HEK293T (cell line): ENCODE measurements around the gene PARVB.
"Not testable (repeated sequence)": the region's sequence is repeated elsewhere in the genome, so short reads cannot be mapped to it uniquely, and the experiment has no call there.

Experiments
- CTCF ChIA-PET: fragments of 350-600 bp; formaldehyde crosslinking; extraction: SDS; loops from one replicate; lab custom pipeline; 2021; ENCODE audit warnings: antibody characterized with exemption, inconsistent platforms; lab: Yijun Ruan, JAX
- POLR2A ChIA-PET: fragments of 350-600 bp; formaldehyde crosslinking; extraction: SDS; loops from one replicate; lab custom pipeline; 2020; ENCODE audit warnings: antibody characterized with exemption, inconsistent platforms; lab: Yijun Ruan, JAX
- DNase-seq: peaks from one replicate; pipeline ENCODE4 v3.0.0; 2012; ENCODE audit warnings: mixed read lengths; ENCODE audit errors: extremely low spot score
- ARNT ChIP-seq: fragments of 450-650 bp; IDR thresholded peaks from 2 replicates; pipeline ENCODE4 v1.6.1; 2017; ENCODE audit warnings: mild to moderate bottlenecking
- BHLHE40 ChIP-seq: fragments of 450-650 bp; IDR thresholded peaks from 2 replicates; pipeline ENCODE4 v1.6.1; 2016; ENCODE audit warnings: mild to moderate bottlenecking, moderate library complexity, borderline replicate concordance
- CTBP1 ChIP-seq: fragments of 450-650 bp; IDR thresholded peaks from 2 replicates; pipeline ENCODE4 v1.6.1; 2016; ENCODE audit warnings: borderline replicate concordance
- ELF4 ChIP-seq: fragments of 450-650 bp; IDR thresholded peaks from 2 replicates; pipeline ENCODE4 v1.6.1; 2017; ENCODE audit warnings: antibody characterized with exemption
- FOXA1 ChIP-seq: fragments of 450-650 bp; IDR thresholded peaks from 2 replicates; pipeline ENCODE4 v1.6.1; 2016; ENCODE audit warnings: mild to moderate bottlenecking
- FOXK2 ChIP-seq: fragments of 450-650 bp; IDR thresholded peaks from 2 replicates; pipeline ENCODE4 v1.6.1; 2016; ENCODE audit warnings: mild to moderate bottlenecking
- FOXM1 ChIP-seq: fragments of 450-650 bp; IDR thresholded peaks from 2 replicates; pipeline ENCODE4 v1.6.1; 2017; ENCODE audit warnings: mild to moderate bottlenecking, borderline replicate concordance
- HDGF ChIP-seq: fragments of 450-650 bp; IDR thresholded peaks from 2 replicates; pipeline ENCODE4 v1.6.1; 2017; ENCODE audit warnings: antibody characterized with exemption, borderline replicate concordance
- L3MBTL2 ChIP-seq: fragments of 450-650 bp; conservative IDR thresholded peaks from 2 replicates; pipeline ENCODE4 v1.6.1; 2016; ENCODE audit warnings: mild to moderate bottlenecking
- LEF1 ChIP-seq: fragments of 450-650 bp; IDR thresholded peaks from 2 replicates; pipeline ENCODE4 v1.6.1; 2017; ENCODE audit warnings: mild to moderate bottlenecking, borderline replicate concordance
- NFRKB ChIP-seq: fragments of 450-650 bp; IDR thresholded peaks from 2 replicates; pipeline ENCODE4 v1.6.1; 2016; ENCODE audit warnings: mild to moderate bottlenecking, moderate library complexity
- PKNOX1 ChIP-seq: fragments of 450-650 bp; IDR thresholded peaks from 2 replicates; pipeline ENCODE4 v1.6.1; 2016
- SP1 ChIP-seq: fragments of 450-650 bp; IDR thresholded peaks from 2 replicates; pipeline ENCODE4 v1.6.1; 2017
- SUZ12 ChIP-seq: fragments of 450-650 bp; IDR thresholded peaks from 2 replicates; pipeline ENCODE4 v1.6.1; 2016; ENCODE audit warnings: mild to moderate bottlenecking
- TARDBP ChIP-seq: fragments of 450-650 bp; IDR thresholded peaks from 2 replicates; pipeline ENCODE4 v1.6.1; 2016
- ZNF384 ChIP-seq: fragments of 450-650 bp; IDR thresholded peaks from 2 replicates; pipeline ENCODE4 v1.6.1; 2016

PARVB gene

GRCh38 chr22:44005524-44005923, 18.6 kb upstream of the PARVB start:
- ChIA-PET CTCF (no interaction called here), POLR2A (interaction anchor here (1.4 kb wide), 1 partner anchor 19 kb away, joined by 4 read pairs; the partner anchor contains the start of gene PARVB)
- TF ChIP-seq TARDBP (no peak), FOXA1 (no peak), HDGF (no peak), LEF1 (no peak), L3MBTL2 (no peak), ELF4 (no peak), NFRKB (no peak)
- DNase-seq, result no peak

DNA sequence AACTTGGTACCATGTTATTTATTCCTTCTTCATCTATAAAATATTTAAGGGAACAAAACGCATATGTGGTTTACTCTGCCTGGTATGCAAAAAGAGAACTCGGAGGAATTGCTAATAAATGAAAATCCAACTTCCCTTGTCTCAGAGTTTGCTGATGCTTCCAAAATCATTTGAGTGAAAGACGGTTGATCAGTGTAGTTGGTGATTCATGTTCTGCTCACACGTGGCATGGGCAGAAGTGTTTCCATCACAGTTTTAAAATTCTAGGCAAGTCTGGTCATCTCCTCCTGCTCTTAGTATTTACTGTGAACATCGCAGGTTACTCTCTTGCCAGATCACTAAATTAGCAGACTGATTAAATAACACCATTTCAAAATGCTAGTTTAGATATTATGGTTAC, 11.9 kb upstream of the PARVB start:
- ChIA-PET CTCF (interaction anchor here (0.6 kb wide), 1 partner anchor 17 kb away, joined by 3 read pairs; no protein-coding TSS in a partner anchor), POLR2A (no interaction called here)
- no peak for DNase-seq
- TF ChIP-seq FOXM1 (no peak), SUZ12 (no peak), CTBP1 (no peak), FOXA1 (no peak)

- no peak for TF ChIP-seq TARDBP
- CTCF ChIA-PET, result interaction anchor here (0.6 kb wide), 1 partner anchor 17 kb away, joined by 3 read pairs; no protein-coding TSS in a partner anchor
- DNase-seq, result no peak
- POLR2A ChIA-PET, result no interaction called here
These were observed 11.5 kb upstream of the PARVB start for GRCh38 chr22:44012591-44012990.

DNA sequence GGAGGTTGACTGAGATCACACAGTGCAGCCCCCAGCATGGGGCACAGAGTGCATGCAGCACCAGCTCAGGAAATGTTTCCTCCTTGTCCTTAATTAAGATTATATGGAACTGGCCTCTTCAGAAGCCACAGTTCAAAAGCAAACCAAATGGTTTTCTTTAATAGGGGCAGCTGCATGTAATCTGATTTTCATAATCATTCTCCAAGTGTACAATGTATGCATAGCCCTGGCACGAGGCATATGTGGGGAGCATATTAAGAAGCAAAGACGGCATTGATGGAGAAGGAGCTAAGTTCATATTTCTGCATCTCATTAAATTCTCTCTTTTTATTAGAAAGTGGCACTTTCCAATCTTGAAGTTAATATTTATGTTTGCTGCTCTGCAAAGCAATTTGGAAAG, 9.9 kb upstream of the PARVB start:
- CTCF ChIA-PET, result interaction anchor here (0.6 kb wide), 1 partner anchor 153 kb away, joined by 7 read pairs; no protein-coding TSS in a partner anchor
- POLR2A ChIA-PET, result no interaction called here
- DNase-seq, result no peak
- TF ChIP-seq PKNOX1 (no peak), FOXM1 (no peak), HDGF (no peak), ELF4 (no peak), BHLHE40 (no peak), SUZ12 (no peak), ZNF384 (no peak), NFRKB (no peak), L3MBTL2 (no peak), FOXK2 (no peak), LEF1 (no peak), ARNT (no peak), CTBP1 (no peak), FOXA1 (no peak), TARDBP (no peak), SP1 (no peak)

- DNase-seq, POLR2A ChIA-PET, CTCF ChIA-PET: not testable (repeated sequence)
These were observed 7.5 kb upstream of the PARVB start for GRCh38 chr22:44016586-44016985.

DNA sequence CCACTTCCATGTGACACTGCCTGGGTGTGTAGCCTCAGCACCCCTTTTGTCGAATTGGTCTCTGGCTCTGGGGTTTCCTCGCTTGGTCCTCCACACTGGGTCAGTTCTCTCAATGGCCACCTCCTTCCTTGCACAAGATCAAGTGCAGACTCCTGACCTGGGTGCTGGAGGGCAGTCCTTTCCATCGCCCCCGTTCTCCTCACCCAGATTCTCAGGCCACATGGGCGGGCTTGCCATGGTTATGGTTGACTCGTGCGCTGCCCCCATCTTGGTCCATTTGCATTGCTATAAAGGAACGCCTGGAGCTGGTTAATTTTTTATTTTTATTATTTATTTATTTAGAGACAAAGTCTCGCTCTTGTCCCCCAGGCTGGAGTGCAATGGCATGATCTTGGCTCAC, 5.5 kb upstream of the PARVB start:
- POLR2A ChIA-PET, result no interaction called here
- CTCF ChIA-PET, result no interaction called here
- DNase-seq, result no peak
- TF ChIP-seq CTBP1 (no peak), SUZ12 (no peak), FOXK2 (no peak), ZNF384 (no peak), HDGF (no peak), BHLHE40 (no peak), LEF1 (no peak), NFRKB (no peak), ELF4 (no peak), TARDBP (no peak), ARNT (no peak), L3MBTL2 (no peak), FOXA1 (no peak), SP1 (no peak), FOXM1 (no peak), PKNOX1 (no peak)

DNA sequence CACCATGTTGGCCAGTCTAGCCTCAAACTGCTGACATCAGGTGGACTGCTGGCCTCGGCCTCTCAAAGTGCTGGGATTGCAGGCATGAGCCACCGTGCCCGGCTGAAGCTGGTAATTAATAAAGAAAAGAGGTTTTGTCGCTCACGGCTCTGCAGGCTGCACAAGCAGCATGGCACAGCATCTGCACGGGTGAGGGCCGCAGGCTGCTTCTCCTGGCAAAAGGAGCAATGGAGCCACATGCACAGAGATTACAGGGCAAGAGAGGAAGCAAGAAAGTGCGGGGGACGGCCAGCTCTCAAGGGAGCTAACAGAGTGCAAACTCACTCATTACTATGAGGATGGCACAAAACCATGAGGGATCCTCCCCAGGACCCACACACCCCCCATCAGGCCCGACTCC, 4.7 kb upstream of the PARVB start:
- POLR2A ChIA-PET, result no interaction called here
- no peak for TF ChIP-seq SP1
- no peak for TF ChIP-seq HDGF
- TF ChIP-seq SUZ12, result no peak
- TF ChIP-seq CTBP1, result no peak
- no peak for TF ChIP-seq L3MBTL2
- TF ChIP-seq ARNT, result no peak
- no peak for TF ChIP-seq PKNOX1
- no peak for TF ChIP-seq ELF4
- TF ChIP-seq ZNF384, result no peak
- no peak for TF ChIP-seq NFRKB
- no peak for TF ChIP-seq BHLHE40
- no peak for TF ChIP-seq FOXA1
- TF ChIP-seq TARDBP, result no peak
- TF ChIP-seq FOXM1, result no peak
- TF ChIP-seq LEF1, result no peak
- no peak for TF ChIP-seq FOXK2
- DNase-seq, result no peak
- CTCF ChIA-PET, result no interaction called here
